ENCODE measurements around the gene MYH11.

DNA sequence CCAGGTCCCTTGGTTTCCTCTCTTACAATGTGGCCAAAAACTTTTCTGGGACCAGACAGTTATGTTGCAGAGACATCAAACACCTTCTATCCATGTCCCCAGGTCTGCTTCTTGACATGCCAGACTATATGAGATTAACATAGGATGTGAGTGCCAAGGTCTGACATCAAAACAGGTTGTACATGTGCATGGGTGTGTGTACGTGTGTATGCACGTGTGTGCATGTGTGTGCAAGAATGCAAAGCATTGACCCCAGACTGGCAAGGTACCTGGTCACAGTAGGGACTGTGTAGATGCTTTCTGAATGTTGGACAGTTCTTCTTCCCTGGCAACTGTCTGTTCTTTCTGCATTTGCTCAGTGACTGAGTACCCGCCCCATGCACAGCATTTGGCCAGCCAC, 121.2 kb downstream of the MYH11 start:
- TF ChIP-seq GATA2 (IDR thresholded peaks at IDR 0.05; ENCODE audit: low read depth, low read length) (no peak), GATA3 (IDR thresholded peaks at IDR 0.05; ENCODE audit: low read depth, low read length) (no peak)

Data from SH-SY5Y (cell line).